ENCODE data around the gene BUD31. TPM values are rescaled to one million over a fixed set of nuclear protein-coding genes. Genes with fewer than 3 reads are reported as not detected.
A peak's percentile ranks its signal among the peaks of the same experiment; 100 is the strongest.

BUD31 gene
- total and polyA plus RNA-seq, 9 of the 15 experiments (the other 6 are each of a cell fraction or from before 2014, with no cell fraction given): 105 to 342 (median 247) TPM

- Histone ChIP-seq H3K27me3 (ENCODE audit: control insufficient read depth in 2 of 2, insufficient read depth in 2 of 2, low read length in 2 of 2) (no peaks in the 10 kb centered on the region), H3K4me1 (replicated peaks in 1 of 2; ENCODE audit: control insufficient read depth in 2 of 2, insufficient read depth in 2 of 2, low read length in 2 of 2) (peaks cover 0 to 37% of the 10 kb centered on the region in 2 experiments; a peak in 2 of 5 replicates), H3K9me1 (ENCODE audit: control insufficient read depth, insufficient read depth, low read length) (no peaks in the 10 kb centered on the region), H2AFZ (ENCODE audit: low read depth, low read length) (no peak overlapping the region), H3K79me2 (ENCODE audit: control insufficient read depth, insufficient read depth, low read length) (no peaks in the 10 kb centered on the region), H3K27ac (ENCODE audit: extremely low read depth, low read depth, low read length) (peak overlapping the region; percentile 32; the same call in 2 of the 3 replicates), H4K20me1 (replicated peaks; ENCODE audit: control insufficient read depth, insufficient read depth, low read length) (peaks cover 16% of the 10 kb centered on the region; the same call in 1 of the 2 replicates), H3K9me3 (replicated peaks; ENCODE audit: control insufficient read depth, insufficient read depth, low read depth, low read length) (no peaks in the 10 kb centered on the region), H3K9ac (ENCODE audit: insufficient read depth in 1 of 2, low read depth in 2 of 2, low read length in 2 of 2) (peak overlapping the region in 1 of 2 experiments; percentile 64; a peak in 2 of 4 replicates), H3K4me2 (ENCODE audit: insufficient read depth, low read length) (peak overlapping the region; percentile 50; the same call in 1 of the 2 replicates), H3K4me3 (peak overlapping the region; percentile 14), H3K36me3 (ENCODE audit: control insufficient read depth, insufficient read depth, low read length) (peaks cover 94% of the 10 kb centered on the region)
- ATAC-seq: peak; percentile 75
- TF ChIP-seq POLR2G (IDR thresholded peaks at IDR 0.05; ENCODE audit: low read depth, low read length) (peak; percentile 65), POLR2AphosphoS2 (IDR thresholded peaks at IDR 0.05; ENCODE audit: low read length) (no peak), RUNX1 (IDR thresholded peaks at IDR 0.05; ENCODE audit: low read depth) (no peak), SREBF1 (IDR thresholded peaks at IDR 0.05; ENCODE audit: borderline replicate concordance, low read depth, low read length) (no peak), HNRNPUL1 (IDR thresholded peaks at IDR 0.05; ENCODE audit: low read length) (0 out of 2 replicates have a peak, but pooled peaks have one; percentile 27), NFYB (IDR thresholded peaks at IDR 0.05; ENCODE audit: extremely low read depth, insufficient read length) (peak; percentile 28), ERF (CRISPR knock-in tag; IDR thresholded peaks at IDR 0.05) (no peak), POLR3A (IDR thresholded peaks at IDR 0.05; ENCODE audit: borderline replicate concordance, extremely low read depth, insufficient read depth, insufficient read length) (no peak), E2F8 (IDR thresholded peaks at IDR 0.05; ENCODE audit: low read depth, partially characterized antibody) (no peak), RBM22 (IDR thresholded peaks at IDR 0.05; ENCODE audit: low read depth, low read length, poor library complexity, severe bottlenecking) (peak; percentile 7), POLR2AphosphoS5 (IDR thresholded peaks at IDR 0.05; ENCODE audit: control insufficient read depth, insufficient read depth, low read depth, low read length) (peak; percentile 4; the same call in 1 of the 2 replicates), POLR2A (conservative IDR thresholded peaks at IDR 0.05) (peak; percentile 30; the same call in 1 of the 2 replicates), ILK (tag; IDR thresholded peaks at IDR 0.05; ENCODE audit: borderline replicate concordance, low read depth) (no peak), SUPT5H (IDR thresholded peaks at IDR 0.05) (0 out of 2 replicates have a peak, but pooled peaks have one; percentile 46), DNMT1 (IDR thresholded peaks at IDR 0.05) (no peak)
- BruUV-seq (replicated peaks): no TSS peak
- peak in 2 of 4 experiments; percentile 56 to 67 for DNase-seq (ENCODE audit: extremely low read depth in 1 of 4, low spot score in 3 of 4)
- WGBS (ENCODE audit: insufficient coverage, low coverage, missing lambda C conversion rate): 79% methylated on average over 28 of the region's 30 CpGs
- ChIA-PET CTCF (ENCODE audit: low intra/inter-chr PET ratio) (no interaction called here), POLR2A (interaction anchor here (0.5 to 4.7 kb wide), 9 partner anchors 14 to 355 kb away, joined by 3 to 35 read pairs (median 3); partner anchors contain the start of genes BUD31, PDAP1 and ZNF394)
- intact Hi-C loops (cut with micrococcal nuclease): no loop called here
- in situ Hi-C loops (cut with MboI): no loop called here
- no peak for FAIRE-seq
These were observed 15.2 kb upstream of the BUD31 start for GRCh38 chr7:99393355-99394187.
